HG03103 (cell line): ENCODE results near the gene NDUFB10.
"Not testable (repeated sequence)": the region's sequence is repeated elsewhere in the genome, so short reads cannot be mapped to it uniquely, and the experiment has no call there.

Experiments
- ATAC-seq: cut with Tn5 transposase; IDR thresholded peaks from one replicate; pipeline ENCODE4 v1.9.1; 2021; ENCODE audit warnings: low read depth; ENCODE audit not compliant: unreplicated experiment

The NDUFB10 gene

DNA sequence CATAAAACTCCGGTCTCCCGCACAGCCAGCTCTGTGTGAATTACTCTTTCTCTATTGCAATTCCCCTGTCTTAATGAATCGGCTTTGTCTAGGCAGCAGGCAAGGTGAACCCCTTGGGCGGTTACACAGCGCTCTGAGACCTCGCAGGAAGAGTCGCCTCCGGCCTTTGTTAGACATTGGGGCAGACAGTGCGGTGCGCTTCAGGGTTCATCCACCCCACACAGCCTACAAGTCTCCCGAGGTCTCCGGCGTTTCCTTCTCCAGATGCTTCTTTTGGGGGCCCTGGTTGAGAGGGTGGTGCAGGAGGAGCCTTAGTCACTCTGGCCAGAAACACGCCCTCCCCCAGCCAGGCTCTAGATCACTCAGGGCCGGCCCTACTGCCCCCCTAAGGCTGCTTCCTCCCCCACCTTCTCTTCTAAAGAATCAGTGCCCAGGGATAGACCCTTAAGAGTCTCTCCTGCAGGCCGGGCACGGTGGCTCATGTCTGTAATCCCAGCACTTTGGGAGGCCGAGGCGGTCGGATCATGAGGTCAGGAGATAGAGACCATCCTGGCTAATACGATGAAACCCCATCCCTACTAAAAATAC is 14.6 kb upstream of the NDUFB10 start:
- ATAC-seq: no peak

DNA sequence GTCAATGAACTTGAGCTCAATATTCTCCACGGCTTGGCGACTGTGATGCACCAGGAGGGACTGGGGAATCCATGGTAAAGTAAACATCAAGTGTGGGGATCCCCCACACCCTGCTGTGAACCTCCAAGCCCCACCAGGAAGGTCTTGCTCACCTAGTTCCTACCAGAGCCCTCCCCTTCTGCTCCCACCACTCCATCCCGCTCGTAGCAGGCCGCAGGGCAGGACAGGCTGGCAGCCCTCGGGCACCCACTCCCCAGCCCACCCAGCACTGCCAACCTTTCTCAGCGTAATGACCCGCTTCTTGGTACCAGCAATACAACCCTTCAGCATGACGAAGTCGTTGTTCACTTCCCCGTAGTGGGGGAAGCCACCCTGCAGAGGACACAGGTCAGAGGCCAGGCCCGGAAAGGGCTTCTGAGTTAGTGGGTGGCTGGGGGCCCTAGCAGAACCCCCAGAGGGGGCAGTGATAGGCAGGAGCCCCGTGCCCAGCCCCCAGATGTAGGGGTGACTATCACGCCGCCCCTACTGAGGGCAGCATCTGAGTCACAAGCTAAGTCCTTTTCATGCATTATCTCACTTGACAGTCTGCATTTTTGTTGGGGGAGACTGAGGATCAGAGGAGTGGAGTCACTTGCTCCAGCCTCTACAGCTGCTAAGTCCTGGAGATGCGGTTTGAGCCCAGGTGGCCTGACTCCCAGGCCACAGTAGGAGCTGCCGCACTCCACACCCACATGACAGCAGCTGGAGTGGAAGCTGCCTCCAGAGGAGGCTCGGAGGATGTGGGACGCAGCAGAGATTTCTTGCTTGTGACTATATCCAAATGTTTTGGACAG is 13.6 kb upstream of the NDUFB10 start:
- no peak for ATAC-seq

DNA sequence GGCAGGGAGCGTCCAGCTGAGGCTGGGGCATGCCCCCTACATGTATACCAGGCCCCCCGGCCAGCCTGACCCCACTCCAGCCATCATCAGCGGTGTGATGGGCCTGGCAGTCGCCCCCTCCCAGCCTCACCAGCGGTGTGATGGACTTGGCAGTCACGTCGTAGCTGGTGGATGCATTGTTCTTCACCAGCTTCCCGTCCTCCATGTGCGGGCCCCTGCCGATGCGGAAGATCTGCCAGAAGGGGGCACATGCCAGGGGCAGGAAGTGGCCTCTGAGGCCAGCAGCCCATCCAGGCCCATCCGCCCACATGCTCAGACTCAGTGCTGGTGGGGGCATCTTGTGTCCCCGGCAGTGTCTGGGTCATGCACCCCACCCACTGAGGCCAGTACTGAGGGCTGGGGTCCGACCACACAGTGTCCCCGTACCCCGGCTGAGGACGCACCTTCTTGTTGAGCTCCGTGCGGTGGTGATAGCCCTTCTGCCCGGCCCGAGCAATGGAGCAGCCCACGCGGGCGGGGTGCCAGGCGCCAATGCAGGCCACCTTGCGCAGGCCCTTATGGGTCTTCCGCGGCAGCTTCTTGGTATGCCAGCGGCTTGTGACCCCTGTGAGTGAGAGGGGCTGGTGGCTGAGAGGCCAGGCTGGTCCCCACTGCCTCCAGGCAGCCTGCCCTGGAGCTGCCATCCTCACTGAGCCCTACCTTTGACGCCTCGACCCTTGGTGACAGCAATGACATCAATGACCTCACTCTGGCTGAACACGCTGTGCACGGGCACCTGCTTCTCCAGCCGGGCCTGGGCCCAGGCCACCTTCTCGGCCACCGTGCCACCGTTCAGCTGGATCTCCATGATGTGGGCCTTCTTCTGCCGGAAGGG is 12.6 kb upstream of the NDUFB10 start:
- ATAC-seq: no peak

GRCh38 chr16:1947369-1947670 is 12.0 kb upstream of the NDUFB10 start:
- no peak for ATAC-seq

- ATAC-seq: no peak
Measured at GRCh38 chr16:1949507-1949906, 9.8 kb upstream of the NDUFB10 start.

DNA sequence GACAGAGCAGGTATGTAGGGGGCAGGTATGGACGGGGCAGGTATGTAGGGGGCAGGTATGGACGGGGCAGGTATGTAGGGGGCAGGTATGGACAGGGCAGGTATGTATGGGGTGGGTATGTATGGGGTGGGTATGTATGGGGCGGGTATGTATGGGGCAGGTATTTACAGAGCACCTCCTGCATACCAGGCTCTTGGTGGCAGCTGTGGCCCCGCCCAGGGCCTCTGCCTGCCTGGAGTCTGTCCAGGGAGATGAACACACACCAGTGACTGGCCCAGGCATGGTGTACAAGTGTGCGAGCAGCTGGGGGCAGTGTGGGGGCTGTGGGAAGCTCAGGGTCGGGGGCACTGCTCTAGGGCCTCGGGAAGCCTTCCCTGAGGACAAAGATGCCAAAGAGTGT is 9.3 kb upstream of the NDUFB10 start:
- ATAC-seq: no peak

GRCh38 chr16:1950559-1950958 is 8.8 kb upstream of the NDUFB10 start:
- ATAC-seq: no peak

DNA sequence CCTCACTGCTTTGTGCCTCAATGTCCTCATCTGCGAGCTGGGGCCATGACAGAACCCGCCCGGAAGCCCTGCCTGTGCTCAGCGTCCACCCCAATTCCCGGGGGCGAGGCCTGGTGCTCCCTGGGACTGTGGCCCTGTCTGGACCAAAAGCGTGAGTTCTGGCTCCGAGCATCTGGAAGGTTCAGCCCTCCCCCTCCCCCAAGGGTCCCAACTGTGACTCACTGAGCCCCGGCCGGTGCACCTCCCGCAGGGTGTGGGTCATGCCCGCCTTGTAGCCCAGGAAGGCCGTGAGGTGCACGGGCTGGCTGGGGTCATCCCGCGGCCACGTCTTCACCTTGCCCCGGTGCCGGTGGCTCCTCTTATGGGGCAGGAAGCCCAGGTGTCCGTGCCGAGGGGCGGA is 5.6 kb upstream of the NDUFB10 start:
- no peak for ATAC-seq

GRCh38 chr16:1957434-1958142 is 1.8 kb upstream of the NDUFB10 start:
- ATAC-seq: not testable (repeated sequence)

DNA sequence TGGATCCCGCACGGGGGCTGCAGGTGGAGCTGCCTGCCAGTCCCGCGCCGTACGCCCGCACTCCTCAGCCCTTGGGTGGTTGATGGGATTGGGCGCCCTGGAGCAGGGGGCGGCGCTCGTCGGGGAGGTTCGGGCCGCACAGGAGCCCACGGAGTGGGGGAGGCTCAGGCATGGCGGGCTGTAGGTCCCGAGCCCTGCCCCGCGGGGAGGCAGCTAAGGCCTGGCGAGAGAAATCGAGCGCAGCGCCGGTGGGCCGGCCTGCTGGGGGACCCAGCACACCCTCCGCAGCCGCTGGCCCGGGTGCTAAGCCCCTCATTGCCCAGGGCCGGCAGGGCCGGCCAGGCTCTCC is 1.2 kb upstream of the NDUFB10 start:
- not testable (repeated sequence) for ATAC-seq

GRCh38 chr16:1958715-1959268 is 546 bp upstream of the NDUFB10 start:
- ATAC-seq: no peak

GRCh38 chr16:1960665-1961630 is 1.6 kb downstream of the NDUFB10 start:
- no peak for ATAC-seq

GRCh38 chr16:1961651-1962067 is 2.3 kb downstream of the NDUFB10 start:
- ATAC-seq: no peak

- ATAC-seq: not testable (repeated sequence)
Measured at GRCh38 chr16:1962161-1963153, 3.1 kb downstream of the NDUFB10 start.

GRCh38 chr16:1963806-1964505 is 4.6 kb downstream of the NDUFB10 start:
- no peak for ATAC-seq

GRCh38 chr16:1964506-1965395 is 5.4 kb downstream of the NDUFB10 start, which contains the start of gene RPS2:
Gene RPS2, minus strand, starts transcription at chr16:1964826. Its CDS starts 201 bp downstream, at chr16:1964625.
- peak; percentile 75 for ATAC-seq
